GM12872 (cell line): Measurements from ENCODE around the gene TPT1.

Experiments
- CTCF ChIP-seq: IDR thresholded peaks from 3 replicates; pipeline ENCODE4 v1.5.1; 2011; ENCODE audit warnings: low read depth, mild to moderate bottlenecking, low read length, moderate library complexity; ENCODE audit not compliant: insufficient read depth

Gene TPT1

GRCh38 chr13:45350152-45350551 is 9.2 kb upstream of the TPT1 start:
- no peak for TF ChIP-seq CTCF

GRCh38 chr13:45349438-45349837 is 8.5 kb upstream of the TPT1 start:
- TF ChIP-seq CTCF, result no peak

GRCh38 chr13:45341799-45342500 is 967 bp upstream of the TPT1 start:
- TF ChIP-seq CTCF, result no peak

- TF ChIP-seq CTCF, result peak; percentile 57
Measured at GRCh38 chr13:45340422-45341033, 455 bp downstream of the TPT1 start.

GRCh38 chr13:45339867-45340266 is 1.1 kb downstream of the TPT1 start:
- TF ChIP-seq CTCF, result no peak

GRCh38 chr13:45339399-45339798 is 1.6 kb downstream of the TPT1 start:
- TF ChIP-seq CTCF, result no peak

GRCh38 chr13:45337803-45338202 is 3.2 kb downstream of the TPT1 start:
- TF ChIP-seq CTCF, result no peak
